Lower leg skin (tissue), 4 donors: ENCODE data around the gene DSCAML1. TPM values are rescaled to one million over a fixed set of nuclear protein-coding genes. Genes with fewer than 3 reads are reported as not detected.

ENCODE experiments used
- DNase-seq, 2 donors: peaks; one replicate each; pipeline ENCODE4 v3.0.0-alpha.2; 2019; ENCODE audit warnings: low spot score in 2 of 2
- H3K4me3 ChIP-seq: fragments of 200-600 bp; sonication (generic); 2 replicates; pipeline ENCODE4 v1.5.1; 2017; ENCODE audit warnings: mild to moderate bottlenecking, low read depth; ENCODE audit not compliant: poor library complexity, severe bottlenecking
- POLR2A ChIP-seq, 2 donors: fragments of 450-650 bp; IDR thresholded peaks; one replicate each; pipeline ENCODE4 v1.6.1; 2016 to 2017; ENCODE audit warnings: antibody characterized with exemption in 2 of 2, mild to moderate bottlenecking in 1 of 2, moderate library complexity in 1 of 2
- WGBS, 2 donors: methylation state at CpG; one replicate each; pipeline ENCODE4 v1.1.5; 2018; 5-methylcytosine and 5-hydroxymethylcytosine counted together
- intact Hi-C: fragments of 100-400 bp; cut with DNase I; formaldehyde crosslinking; loops from one replicate; pipeline ENCODE4 v1.15.0; 2023; ENCODE audit warnings: low total_unique reads
- total RNA-seq, 4 donors: library from RNA; depleted of rRNA; stranded (reverse); fragments of >200 nt; gene quantifications; one replicate each; pipeline ENCODE4 v1.1.0, GENCODE V29; 2016
- TF ChIP-seq, protein P1 (sequence below), 3 donors: fragments of 450-650 bp; IDR thresholded peaks; one replicate each; pipeline ENCODE4 v1.5.1; 2016; ENCODE audit warnings: antibody characterized with exemption in 3 of 3, mild to moderate bottlenecking in 3 of 3, moderate library complexity in 2 of 3

The DSCAML1 gene
- total RNA-seq, 4 donors from 2014 or later, result 0.07 to 0.13 (median 0.08) TPM

DNA sequence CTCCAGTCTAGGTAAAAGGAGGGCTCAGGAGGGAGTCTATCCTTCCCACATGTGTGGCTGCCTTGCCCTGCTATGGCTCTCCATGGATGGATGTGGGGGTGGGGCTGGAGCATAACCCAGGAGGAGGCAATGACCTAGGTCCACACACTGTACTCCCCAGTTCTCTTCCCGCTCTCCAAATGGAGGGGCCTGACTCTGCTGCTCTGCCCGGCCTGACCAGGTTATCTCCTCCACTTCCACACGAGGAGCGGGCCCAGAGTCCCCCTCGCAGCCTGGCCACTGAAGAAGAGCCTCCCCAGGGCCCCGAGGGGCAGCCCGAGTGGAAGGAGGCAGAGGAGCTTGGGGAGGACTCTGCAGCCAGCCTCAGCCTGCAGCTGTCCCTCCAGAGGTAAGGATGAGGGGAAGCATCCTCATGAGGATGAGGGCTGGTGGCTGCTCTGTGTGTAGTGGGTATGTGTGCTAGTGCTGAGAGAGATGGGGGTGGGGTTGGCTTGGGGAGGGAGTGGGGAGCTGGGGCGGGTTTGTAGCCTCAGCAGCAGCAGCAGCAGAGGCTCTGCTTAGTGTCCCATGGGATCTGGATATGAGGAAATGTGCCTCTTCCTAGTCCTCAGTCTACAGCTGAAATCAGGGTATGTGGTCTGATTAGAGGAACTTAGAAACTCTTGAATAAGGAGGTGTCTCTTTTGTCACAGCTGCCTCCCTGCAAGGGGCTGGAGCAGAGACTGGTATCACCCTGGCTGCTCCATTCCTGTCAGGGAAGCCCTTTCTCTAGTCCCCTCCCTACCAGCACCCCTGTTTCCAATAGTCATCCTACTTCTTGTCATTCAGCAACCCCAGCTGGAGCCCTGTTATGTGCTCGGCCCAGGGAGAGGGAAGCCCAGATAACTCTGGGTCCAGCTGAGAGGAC is 415.3 kb downstream of the DSCAML1 start:
- intact Hi-C loops, result no loop called here
- WGBS, 2 donors, result 93 to 96% methylated on average over 8 to 9 of the region's 9 CpGs
- TF ChIP-seq, protein P1, sequence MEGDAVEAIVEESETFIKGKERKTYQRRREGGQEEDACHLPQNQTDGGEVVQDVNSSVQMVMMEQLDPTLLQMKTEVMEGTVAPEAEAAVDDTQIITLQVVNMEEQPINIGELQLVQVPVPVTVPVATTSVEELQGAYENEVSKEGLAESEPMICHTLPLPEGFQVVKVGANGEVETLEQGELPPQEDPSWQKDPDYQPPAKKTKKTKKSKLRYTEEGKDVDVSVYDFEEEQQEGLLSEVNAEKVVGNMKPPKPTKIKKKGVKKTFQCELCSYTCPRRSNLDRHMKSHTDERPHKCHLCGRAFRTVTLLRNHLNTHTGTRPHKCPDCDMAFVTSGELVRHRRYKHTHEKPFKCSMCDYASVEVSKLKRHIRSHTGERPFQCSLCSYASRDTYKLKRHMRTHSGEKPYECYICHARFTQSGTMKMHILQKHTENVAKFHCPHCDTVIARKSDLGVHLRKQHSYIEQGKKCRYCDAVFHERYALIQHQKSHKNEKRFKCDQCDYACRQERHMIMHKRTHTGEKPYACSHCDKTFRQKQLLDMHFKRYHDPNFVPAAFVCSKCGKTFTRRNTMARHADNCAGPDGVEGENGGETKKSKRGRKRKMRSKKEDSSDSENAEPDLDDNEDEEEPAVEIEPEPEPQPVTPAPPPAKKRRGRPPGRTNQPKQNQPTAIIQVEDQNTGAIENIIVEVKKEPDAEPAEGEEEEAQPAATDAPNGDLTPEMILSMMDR (IDR thresholded peaks at IDR 0.05), result no peak
- TF ChIP-seq POLR2A (IDR thresholded peaks at IDR 0.05), result no peak
- peak in 1 of 2 donors; percentile 57 for DNase-seq
- H3K4me3 ChIP-seq, result no peak overlapping the region

DNA sequence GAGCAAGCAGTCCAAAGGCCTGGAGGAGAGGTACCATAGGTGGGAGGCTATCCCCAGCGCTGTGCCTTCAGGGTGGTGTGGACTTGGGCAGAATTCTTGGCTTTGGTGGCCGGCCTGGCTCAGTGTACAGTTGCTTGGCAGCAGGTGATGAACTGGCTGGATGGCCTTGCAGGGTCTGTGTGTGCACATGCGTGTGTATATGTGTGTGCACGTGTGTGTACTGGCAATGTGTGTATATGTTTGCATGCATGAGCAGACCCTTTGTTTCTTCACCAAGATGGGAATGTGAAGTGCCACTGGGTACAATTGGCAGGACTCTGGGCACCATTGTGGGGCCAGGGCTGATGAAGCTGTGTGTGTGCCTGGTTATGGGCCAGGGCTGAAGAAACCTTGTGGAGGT is 416.3 kb downstream of the DSCAML1 start:
- H3K4me3 ChIP-seq, result no peak overlapping the region
- TF ChIP-seq POLR2A (IDR thresholded peaks at IDR 0.05), result no peak
- TF ChIP-seq, protein P1 (IDR thresholded peaks at IDR 0.05), result no peak
- no peak for DNase-seq
- WGBS, 2 donors, result 91 to 98% methylated on average over 4 of the region's 4 CpGs
- intact Hi-C loops, result no loop called here

DNA sequence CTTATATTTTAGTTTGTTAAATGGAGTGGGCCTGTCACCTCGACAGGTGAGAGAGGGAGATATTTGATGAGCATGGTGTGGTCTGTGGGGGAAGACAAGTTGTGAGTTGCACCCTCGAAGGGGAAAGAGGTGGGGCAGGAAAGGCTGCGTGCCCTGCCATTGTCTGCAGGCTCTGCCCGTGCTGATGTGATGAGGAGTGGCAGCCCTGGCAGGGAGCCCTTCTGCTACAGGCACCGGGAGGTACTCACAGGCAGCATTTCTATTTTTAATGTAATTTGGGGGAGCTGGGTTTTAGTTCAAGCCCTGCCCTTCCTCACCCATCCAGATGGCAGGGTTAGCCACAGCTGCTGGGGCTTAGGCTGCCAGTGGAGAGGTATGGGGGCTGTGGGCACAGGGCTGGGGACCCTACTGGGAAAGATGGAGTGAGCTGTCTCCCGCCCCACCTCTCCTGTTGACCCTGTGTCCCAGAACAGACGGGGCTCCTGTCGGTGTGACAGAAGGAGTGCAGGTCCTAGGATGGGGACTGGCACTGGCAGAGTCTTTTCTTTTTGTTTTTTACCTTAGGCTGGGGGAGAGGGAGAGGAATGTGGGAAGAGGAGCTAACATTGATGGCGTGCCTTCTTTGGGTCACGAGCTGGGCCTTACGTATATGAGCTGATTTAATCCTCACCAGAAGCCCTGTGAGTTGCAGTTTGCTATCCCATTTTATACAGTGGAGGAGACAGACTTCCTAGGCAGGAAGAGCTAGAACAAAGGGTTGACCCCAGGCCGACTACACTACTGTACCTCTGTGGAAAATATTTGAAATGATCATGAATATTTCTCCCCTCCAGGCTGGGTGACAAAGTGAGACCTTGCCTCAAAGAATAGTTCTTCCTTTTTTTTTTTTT is 417.8 kb downstream of the DSCAML1 start:
- WGBS, 2 donors, result 60 to 65% methylated on average over 12 of the region's 12 CpGs
- H3K4me3 ChIP-seq, result no peak overlapping the region

More for the DNA sequence above, 417.8 kb downstream of the DSCAML1 start:
- DNase-seq, result no peak
- no peak for TF ChIP-seq POLR2A (IDR thresholded peaks at IDR 0.05)
- TF ChIP-seq, protein P1 (IDR thresholded peaks at IDR 0.05), result no peak
- intact Hi-C loops, result no loop called here

Other genes starting within 250 kb of the DSCAML1 start
- 1 to 10 TPM in 1 of 4 donors, not detected in 3; 1.2 TPM for gene FXYD2, start 27.5 kb upstream of the DSCAML1 start, total RNA-seq
- gene FXYD6, start 79.4 kb upstream of the DSCAML1 start, total RNA-seq, result 10 to 100 TPM in 3 of 4 donors, 1 to 10 TPM in 1; 7.0 to 27.0 (median 20.1) TPM
- gene TMPRSS13, start 132.2 kb upstream of the DSCAML1 start, total RNA-seq, result 100 to 1,000 TPM; 100 to 171 (median 127) TPM
- gene IL10RA, start 189.2 kb upstream of the DSCAML1 start, total RNA-seq, result 10 to 100 TPM in 2 of 4 donors, 1 to 10 TPM in 2; 5.7 to 14.9 (median 8.1) TPM